ENCODE results near the gene ADAM20.
"Not testable (repeated sequence)": the region's sequence is repeated elsewhere in the genome, so short reads cannot be mapped to it uniquely, and the experiment has no call there.

The ADAM20 gene

DNA sequence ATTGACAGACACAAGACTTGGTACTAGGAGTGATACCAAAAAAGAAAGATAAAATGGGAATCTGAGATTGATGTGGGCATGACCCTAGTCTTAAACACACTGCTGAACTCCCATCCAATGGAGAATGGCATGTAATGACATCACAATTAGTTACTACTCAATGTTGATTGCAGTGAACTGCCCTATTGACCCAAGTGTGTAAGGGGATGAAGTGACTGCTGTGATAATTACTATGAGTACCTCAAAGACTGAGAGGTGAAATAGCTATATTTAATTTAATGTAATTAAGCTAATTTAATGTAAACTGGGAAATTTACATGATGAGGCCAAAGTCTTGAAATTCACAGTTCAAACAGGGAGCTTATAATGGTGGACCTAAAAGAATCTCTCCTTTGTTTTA, at the start of gene ADAM20:
Gene ADAM20, minus strand, starts transcription at position 101 of the 400 bp plus-strand sequence. CDS start 10,247 bp downstream, outside the sequence.
- no peak for DNase-seq

DNA sequence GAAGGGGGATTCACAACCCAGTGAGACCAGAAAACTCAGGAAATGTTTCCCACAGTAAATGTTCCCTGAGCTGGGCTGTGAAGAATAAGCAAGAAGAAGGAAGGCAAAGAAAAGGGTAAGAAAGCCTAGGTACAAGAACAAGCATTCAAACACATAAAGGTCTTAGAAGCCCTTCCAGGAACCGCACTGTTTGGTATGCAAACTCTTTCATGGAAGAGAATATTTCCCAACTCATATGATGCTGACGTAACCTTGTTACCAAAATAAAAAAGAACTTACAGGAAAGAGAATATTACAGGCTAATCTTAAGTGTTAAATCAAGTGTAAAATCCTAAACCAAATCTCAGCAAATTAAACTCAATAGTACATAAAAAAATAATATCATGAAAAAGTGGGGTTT, 42.1 kb upstream of the ADAM20 start:
- DNase-seq = no peak

- no peak for DNase-seq
These were observed 38.2 kb upstream of the ADAM20 start for GRCh38 chr14:70573050-70573449.

DNA sequence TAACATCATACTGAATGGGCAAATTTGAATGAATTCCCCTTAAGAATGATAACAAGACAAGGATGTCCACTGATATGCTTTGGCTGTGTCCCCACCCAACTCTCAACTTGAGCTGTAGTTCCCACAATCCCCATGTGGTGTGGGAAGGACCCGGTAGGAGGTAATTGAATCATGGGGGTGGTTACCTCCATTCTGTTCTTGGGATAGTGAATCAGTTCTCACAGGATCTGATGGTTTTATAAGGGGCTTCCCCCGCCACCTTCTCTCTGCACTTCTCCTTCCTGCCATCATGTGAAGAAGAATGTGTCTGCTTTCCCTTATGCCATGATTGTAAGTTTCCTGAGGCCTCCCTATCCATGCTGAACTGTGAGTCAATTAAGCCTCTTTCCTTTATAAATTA, 36.3 kb upstream of the ADAM20 start:
- DNase-seq = no peak

DNA sequence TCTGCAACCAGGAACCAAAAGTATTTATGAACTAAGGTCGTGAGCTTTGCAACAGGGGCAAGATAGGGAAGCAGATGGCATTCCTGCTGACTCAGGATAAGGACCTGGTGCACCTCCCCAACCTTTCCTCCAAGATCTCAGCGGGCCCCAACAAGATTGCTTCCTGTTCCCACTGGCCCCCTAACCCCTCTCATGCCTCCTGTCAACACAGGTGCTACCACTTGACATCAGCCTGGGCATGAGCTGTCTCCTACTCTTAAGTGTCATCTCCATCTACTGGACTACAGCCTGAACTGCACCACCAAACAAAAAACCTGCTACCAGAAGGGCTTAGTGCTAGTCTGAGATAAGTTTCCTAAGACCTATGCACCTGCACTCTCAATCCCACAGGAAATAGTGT, 33.0 kb upstream of the ADAM20 start:
- DNase-seq = no peak

DNA sequence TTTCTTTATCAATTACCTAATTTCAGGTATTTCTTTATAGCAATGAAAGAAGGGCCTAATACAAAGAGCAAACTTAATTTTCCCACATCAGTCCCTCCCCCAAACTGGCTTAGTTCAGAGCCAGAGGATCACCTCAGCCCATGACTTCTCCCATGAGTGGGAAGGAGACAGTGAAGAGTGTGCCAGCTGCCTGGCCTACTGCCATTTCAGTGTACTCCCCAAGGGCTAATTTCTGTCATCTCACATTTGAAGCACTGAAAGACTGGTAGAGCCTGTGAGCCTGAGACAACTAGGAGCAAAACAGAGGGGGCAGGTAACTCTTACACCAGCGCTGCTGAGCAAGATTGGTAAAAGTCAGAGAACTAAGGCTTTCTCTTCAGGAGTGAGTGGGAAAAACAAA, 29.1 kb upstream of the ADAM20 start:
- peak; percentile 18 for DNase-seq

DNA sequence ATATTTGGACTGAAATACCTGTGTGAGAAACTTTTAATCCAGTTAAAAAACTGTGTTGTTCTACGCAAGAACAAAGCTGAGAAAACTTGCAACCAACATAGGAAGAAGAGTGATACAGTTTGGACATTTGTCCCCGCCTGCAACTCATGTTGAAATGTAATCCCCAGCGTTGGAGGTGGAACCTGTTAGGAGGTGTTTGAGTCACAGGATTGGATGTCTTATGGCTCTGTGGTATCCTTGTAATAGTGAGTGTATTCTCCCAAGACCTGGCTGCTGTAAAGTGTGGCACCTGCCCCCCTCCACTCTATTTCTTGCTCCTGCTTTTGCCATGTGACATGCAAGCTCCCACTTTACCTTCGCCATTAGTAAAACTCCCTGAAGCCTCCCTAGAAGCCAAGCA, 28.6 kb upstream of the ADAM20 start:
- DNase-seq = no peak

DNA sequence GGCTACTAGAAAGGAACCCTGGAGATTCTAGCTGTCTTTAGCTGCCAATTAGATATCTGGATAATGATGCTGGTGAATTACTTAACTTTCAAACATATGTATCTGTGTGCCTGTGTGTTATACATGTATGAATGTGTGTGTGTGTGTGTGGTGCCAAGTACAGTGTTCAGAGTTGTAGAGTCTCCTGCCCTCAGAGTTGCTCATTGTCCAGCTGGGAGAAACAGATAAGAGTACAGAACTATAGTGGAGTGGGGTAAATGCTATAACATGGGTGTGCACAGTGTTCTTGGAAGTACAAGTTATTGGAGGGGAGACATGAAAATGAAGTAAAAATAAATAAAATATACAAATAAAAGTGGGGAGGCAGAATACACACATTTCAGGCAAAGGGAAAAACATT, 23.6 kb upstream of the ADAM20 start:
- DNase-seq = no peak

- DNase-seq = no peak
These were observed 21.1 kb upstream of the ADAM20 start for GRCh38 chr14:70555890-70556289.

DNA sequence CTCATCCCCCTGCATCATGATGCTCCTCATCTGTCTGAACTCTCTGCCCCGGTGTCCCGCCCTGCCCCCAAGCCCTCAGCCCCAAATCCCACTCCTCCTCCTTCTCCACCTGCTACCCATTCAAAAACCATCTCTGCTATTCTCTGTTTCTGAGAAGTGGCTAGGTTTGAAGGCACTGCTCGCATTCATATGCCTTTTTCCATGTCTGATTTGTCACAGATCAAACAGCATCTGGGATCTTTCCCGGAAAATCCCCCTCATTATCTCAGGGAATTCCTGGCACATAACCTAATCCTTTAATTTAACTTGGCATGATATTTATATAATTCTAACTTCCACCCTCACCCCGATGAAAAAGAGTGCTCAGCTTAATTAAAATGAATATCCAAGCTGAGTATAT, 3.3 kb upstream of the ADAM20 start:
- DNase-seq = no peak

GRCh38 chr14:70536830-70537229, 2.0 kb upstream of the ADAM20 start:
- no peak for DNase-seq

- DNase-seq = no peak
These were observed 4.4 kb downstream of the ADAM20 start for GRCh38 chr14:70530417-70530816.

- no peak for DNase-seq
These were observed 7.2 kb downstream of the ADAM20 start for GRCh38 chr14:70527501-70528105.

- no peak for DNase-seq
These were observed 9.1 kb downstream of the ADAM20 start for GRCh38 chr14:70525691-70526090.

GRCh38 chr14:70515811-70516210, 19.0 kb downstream of the ADAM20 start:
- no peak for DNase-seq

GRCh38 chr14:70514168-70515069, 20.4 kb downstream of the ADAM20 start:
- no peak for DNase-seq

DNA sequence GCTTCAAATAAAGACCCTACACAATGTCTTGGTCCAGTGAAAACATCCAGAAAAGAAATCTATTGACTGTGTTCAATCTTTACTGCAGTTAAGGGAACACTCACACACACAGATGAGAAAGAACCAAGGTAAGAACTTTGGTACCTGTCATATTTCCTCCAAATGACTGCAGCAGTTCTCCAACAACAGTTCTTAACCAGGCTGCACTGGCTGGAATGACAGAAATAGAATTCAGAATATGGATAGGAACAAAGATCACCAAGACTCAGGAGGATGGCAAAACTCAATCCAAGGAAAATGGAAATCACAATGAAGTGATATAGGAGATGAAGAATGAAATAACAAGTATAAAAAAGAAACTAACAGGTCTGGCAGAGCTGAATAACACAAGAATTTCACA, 36.6 kb downstream of the ADAM20 start:
- no peak for DNase-seq

GRCh38 chr14:70489579-70490200, 45.1 kb downstream of the ADAM20 start:
- no peak for DNase-seq

- not testable (repeated sequence) for DNase-seq
These were observed 57.3 kb downstream of the ADAM20 start for GRCh38 chr14:70477356-70478105.

GRCh38 chr14:70475459-70475858, 59.3 kb downstream of the ADAM20 start:
- not testable (repeated sequence) for DNase-seq

DNA sequence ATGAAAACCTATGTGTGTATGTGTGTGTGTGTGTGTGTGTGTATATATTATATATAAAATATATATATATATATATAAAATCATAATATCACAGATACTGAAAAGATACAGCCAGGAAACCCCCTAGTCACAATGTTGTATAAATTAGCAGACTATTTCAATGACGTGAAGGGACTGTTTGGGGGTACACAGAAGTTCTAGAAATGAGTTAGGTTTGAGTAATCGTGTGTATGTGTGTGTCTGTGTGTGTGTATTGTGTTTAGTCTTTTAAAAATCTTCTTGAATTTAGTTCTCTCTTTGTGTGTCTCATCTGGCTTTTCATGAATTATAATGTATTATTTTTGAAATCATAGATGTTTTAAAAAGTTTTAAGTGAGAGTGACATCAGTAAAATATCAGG, 61.0 kb downstream of the ADAM20 start:
- no peak for DNase-seq

Measured in eye (tissue), 1 donor.